GM21619 (cell line): Measurements from ENCODE around the gene RASSF8.

ENCODE experiments used
- ATAC-seq: cut with Tn5 transposase; IDR thresholded peaks from one replicate; pipeline ENCODE4 v1.9.1; 2021; ENCODE audit not compliant: unreplicated experiment

RASSF8 gene

DNA sequence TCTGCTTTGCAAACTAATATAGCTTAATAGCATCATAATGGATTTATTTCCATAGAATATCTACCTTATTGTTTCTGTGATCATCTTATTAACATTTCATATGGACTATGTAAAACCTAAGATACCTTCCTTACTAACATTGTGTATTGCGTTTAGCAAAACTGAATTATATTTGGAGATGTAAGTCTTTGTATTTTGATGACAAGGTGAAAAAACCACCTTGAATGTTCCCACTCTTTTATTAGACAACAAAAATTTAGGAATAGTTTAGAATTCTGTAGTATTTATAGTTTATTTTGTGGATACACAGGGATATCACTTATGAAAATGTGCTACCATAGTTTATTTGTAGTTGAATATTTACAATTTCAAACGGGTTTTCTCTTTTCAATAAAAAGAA lies 32.0 kb downstream of the RASSF8 start:
- ATAC-seq: no peak

DNA sequence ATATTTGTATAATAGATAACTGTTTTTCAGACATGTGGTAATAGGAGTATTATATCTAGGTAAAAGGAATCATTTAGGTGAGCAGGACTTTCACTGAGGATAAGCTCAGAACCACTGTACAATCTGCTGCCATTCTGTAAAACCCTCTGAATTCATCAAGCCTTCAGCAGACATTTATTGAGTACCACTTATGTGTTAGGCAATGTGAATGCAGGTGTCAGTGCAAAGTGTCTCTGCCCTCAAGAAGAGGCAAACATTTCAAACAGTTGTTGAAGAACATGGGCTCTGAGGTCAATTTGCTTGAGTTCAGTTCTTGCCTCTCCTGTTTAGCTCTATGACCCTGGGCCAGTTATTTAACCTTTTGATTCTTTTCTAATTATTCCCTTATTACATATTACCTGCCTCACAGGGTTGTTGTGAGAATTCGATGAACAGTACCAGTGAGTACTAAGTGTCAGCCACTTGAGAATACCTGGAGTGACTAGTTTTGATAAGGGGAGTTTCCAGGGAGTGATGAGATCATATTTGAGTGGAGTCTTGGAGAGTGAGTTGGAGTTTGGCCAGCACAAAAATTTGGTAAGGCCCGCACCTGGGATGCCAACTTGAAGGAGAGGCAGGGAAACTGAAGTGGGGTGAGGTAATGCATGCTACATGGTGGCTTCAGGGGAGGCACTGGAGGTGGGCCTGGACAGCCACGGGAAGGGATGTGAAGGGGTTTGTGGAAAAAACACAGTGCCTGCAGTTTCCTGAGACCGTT lies 33.7 kb downstream of the RASSF8 start:
- no peak for ATAC-seq

DNA sequence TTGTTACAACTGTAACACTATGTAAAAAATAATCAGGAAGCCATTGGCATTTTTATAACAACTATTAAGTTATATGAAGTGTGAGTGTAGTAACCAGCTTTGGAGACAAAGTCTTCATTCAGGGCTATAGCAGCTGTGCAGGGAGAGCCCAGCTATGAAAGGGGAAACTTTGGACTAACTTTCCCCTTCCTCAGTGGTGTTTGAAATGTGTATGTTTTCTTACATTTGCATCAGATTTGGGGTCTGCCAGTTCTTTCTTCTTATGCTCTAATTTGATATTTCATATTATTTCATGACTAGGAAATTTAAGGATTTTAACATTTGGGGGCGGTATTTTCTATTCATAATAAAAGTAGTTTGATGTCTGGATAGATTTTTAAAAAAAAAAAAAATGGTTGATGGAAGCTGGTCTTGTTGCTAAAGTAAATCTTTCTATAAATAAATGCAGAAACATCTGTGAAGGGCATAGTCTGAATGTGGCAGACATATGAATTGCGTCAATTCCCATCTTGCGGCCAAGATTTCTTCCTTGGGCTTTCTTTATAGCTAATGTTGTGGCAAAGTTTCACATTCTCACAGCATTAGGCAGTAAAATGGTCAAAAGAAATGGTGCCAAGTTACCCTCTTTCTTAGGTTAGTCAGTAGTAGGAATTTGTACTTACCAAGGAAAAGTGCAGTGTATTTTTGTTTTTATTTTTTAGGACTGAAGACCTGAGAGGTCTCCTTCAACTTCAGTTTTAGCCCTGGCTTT lies 35.6 kb downstream of the RASSF8 start:
- no peak for ATAC-seq

DNA sequence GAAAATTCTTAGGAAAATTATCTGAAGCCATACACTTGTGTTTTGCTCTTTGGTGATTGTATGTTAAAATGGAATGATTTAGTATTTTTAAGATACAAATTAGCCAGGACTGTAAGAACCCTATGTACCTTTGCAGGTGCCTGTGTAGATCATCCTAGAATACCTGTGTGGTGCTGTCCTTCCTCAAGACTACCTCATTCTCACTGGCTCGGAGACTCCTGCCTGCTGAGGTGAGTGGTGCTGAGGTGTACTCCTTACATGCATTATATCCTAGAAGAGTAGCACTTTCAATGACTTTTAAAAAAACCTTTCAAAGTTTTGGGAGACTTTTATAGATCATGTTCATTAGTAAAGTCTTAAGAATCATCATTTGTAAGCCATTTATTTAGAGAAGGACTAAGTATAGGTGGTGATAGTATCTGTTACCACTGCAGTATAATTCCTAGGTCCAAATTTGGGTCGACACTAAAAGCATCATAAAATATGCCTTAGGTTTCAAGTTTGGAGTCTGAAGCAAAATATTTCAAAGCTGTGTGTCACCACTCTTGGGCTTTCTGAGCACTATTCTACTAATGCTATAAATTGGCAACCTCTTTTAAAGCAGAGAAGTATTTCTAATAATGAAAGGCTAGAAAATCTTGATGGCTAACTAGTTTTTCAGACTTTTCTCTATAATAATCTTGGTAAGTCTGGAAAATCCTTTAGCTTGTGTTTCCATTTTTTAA lies 36.6 kb downstream of the RASSF8 start:
- no peak for ATAC-seq

DNA sequence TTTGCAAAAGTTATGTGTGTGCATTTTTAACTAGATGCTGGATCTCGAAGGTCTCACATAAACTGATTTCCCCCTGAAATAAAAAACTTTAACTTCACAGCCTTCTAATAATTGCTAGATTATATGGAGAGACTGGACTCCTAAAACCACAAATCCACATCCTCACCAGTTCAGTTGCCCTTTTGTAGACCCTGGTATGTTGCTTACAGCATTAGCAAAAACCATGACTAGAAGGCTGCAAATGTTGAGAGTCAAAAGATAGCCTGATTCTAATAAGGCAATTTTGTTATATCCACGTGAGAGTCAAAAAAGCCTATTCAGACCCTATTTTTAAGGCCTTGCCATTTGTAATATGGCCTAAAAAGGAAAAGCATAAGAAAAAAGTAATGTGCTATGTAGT lies 37.4 kb downstream of the RASSF8 start:
- no peak for ATAC-seq

DNA sequence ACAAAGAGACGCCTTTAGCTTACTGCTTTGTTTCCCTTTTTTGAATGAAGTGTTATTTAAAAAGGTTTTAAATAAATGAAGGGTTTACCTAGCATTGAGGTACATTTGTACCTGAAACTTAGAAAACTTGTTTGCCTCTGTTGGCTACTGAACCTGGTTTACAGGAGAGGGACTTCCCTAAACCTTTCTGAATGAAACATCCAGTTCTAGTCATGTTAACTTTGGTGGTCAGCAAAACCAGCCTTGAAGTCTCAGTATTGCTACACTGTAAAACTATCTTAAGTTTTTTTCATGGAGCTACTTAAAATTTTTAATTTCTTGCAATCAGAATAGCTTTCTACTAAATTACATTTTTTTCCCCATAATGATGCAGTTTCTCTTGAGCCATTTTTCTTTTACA lies 38.2 kb downstream of the RASSF8 start:
- ATAC-seq: no peak

DNA sequence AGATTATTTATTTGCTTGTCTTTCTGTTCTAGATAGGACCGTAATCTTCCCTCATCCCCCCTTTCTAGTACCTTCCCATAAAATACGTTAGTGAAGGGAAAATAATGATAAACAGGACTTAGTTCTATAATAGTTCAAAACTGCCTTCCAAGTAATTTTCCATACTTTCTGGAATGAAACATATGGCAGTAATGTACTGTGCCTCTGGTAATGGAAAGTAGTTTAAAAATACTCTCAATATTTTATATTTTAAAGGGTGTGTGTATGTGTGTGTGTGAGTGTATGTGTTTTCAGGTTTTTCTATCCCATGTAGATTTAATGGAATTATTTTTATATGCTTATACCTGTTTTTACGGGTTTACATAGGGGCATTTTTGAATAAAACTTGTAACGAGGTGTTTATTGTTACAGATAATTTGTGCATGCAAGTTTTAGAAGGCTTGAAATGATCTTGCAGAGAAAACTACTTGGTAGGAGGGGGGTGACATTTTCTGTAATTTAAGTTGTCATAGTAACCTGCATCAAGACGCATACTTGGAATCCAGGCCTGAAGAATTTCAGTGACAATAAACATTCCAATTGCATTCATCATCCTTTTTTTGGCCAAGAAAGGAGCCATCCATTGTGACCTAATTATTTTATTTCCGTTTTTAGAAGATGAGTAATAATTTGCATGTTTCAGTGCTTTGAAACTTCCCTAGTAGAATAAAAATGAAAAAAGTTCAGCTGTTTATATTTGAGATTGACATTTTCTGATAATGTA lies 38.9 kb downstream of the RASSF8 start:
- ATAC-seq: no peak

DNA sequence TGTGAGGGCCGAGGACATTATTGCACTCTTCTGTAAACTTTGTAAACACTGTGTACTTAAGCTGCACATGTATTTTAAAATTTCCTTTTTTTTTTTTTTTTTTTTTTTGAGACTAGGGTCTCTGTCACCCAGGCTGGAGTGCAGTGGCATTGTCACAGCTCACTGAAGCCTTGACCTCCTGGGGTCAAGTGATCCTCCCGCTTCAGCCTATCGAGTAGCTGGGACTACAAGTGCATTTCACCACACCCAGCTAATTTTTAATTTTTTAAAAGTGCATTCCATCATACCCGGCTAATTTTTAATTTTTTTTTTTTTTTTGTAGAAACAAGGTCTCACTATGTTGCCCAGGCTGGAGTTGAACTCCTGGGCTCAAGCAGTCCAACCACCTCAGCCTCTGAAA lies 42.4 kb downstream of the RASSF8 start:
- ATAC-seq: no peak

DNA sequence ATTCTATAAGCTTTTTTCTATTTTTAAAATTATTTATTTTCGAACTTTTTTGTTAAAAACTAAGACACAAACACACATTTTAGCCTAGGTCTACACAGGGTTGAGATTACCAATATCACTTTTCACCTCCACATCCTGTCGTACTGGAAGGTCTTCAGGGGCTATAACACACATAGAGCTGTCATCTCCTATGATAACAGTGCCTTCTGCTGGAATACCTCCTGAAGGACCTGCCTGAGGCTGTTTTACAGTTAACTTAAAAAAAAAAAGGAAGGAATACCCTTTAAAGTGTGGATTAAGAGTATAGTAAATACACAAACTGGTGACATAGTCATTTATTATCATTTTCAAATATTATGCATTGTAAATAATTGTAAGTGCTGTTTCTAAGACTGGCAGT lies 43.0 kb downstream of the RASSF8 start:
- ATAC-seq: no peak

DNA sequence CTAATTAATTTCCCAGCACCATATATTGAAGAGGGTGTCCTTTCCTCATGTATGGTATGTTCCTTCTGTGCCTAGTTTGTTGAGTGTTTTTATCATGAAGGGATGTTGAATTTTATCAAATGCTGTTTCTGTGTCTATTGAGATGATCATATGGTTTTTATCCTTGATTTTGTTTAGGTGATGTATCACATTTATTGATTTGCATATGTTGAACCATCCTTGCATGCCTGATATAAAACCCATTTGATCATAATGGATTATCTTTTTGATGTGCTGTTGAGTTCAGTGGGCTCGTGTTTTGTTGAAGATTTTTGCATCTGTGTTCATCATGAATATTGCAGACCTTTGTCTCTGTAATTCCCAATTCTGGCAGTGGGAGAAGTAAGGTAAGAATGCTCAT lies 44.6 kb downstream of the RASSF8 start:
- no peak for ATAC-seq

DNA sequence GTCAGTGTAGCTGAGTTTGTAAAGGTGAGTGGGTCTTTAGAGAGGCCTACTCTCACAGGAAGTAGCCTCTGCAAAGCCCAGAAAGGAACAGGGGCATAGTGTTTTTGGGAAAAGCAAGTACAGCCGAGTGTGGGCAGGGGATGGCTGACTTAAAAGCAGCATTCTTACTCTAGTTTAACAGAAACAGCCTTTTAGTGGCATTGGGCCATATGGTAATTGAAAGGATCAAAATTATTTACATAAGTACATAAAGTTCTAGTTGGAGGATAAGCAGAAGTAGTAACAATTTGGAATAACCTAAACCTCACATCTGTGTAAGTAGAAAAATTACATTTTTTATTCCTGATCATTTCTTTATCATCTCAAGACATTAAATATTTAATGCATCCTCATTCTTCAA lies 49.1 kb downstream of the RASSF8 start:
- ATAC-seq: no peak

DNA sequence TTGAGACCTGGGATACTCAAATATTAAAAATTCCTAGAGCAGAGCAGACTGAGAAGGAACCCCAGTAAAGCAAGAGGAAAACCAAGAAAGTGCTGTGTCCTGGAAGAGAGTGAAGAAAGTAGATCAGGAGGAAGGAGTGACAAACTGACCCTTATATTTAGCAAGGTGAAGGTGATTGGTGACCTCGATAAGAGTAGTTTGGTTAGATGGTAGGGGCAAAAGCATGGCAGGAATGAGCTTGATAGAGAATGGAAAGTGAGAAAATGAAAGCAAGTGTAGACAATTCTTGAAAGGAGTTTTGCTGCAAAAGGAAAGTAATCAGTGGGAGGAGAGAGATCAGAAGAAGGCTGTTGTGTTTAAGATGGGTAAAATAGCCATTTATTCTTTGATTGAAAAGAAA lies 51.1 kb downstream of the RASSF8 start:
- no peak for ATAC-seq

DNA sequence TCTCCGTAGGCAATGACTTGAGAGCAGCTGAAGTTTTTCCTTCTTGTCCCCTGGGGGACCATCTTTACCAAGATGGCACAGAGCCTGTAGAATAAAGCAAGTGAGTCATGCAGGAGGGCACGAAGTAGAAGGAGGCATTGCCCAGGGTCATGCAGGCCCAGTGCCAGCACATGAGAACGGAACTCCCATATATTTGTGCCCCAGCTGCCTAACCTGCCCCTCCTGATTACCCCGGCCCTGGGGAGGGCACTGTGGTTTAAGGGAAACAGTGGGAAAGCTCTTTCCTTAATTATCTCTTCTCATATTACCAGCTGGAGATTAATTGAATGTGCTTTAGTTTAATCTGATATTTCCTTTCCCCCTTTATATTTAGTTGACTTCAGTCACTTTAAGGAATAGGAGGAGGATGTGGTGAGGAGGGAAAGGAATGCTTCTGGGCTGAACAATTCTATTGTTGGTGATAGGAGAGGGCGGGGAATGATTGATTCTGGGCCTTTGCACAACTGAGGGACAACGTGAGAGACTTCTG lies 51.9 kb downstream of the RASSF8 start:
- ATAC-seq: no peak

DNA sequence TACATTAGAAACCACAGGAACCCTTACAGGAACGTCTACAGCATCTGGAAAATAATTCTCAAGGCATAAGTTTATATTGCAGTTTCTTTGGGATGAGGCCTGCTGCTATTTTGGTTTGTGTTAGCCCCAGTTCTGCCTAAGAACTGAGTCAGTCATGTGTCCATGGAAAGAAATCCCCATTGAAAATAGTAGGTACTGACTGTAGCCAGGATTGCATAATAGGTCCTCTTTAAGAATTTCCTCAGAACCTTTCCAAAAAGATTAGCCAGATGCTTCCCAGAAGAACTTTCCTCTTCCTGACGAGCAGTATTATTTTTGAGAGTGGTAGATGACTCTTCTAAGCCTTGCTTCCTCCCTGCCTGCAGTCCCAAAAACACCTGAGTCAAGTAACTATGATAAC lies 52.6 kb downstream of the RASSF8 start:
- ATAC-seq: no peak

DNA sequence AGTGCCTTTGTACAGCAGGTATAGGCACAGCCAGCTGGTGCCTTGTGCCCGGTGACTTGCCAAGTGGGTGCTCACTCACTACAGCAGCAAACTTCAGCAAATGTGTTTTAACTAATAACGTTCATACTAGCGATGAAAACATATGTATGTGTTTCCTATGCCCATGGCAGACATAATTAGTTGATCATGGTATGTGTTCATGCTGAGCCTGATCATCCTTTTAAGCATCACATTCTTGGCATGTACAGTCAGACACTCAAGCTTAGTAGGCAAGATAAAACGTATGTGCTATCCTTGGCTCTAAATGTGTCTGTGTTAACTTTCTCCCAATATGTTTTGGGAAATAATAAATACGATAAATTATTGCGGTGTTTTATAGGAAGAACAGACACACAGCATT lies 55.6 kb downstream of the RASSF8 start:
- ATAC-seq: no peak

DNA sequence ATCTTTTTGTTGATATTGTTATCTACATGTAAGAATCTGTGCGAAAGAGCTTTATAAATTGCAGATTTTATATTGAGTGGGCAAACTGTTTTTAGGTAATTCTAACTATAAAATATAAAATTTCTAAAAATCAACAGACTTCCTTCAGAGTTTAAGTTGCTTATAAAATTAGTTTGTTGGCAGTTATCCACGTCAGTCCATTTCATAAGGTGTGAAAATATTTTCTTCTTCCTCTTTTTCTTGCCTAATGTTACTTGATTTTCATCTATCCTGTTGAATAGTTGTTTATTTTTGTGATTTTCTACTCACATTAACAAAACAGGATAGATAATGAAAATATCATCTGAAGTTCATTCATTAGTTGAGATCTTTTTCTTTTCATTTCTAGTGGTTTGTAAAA lies 58.0 kb downstream of the RASSF8 start:
- ATAC-seq: no peak

DNA sequence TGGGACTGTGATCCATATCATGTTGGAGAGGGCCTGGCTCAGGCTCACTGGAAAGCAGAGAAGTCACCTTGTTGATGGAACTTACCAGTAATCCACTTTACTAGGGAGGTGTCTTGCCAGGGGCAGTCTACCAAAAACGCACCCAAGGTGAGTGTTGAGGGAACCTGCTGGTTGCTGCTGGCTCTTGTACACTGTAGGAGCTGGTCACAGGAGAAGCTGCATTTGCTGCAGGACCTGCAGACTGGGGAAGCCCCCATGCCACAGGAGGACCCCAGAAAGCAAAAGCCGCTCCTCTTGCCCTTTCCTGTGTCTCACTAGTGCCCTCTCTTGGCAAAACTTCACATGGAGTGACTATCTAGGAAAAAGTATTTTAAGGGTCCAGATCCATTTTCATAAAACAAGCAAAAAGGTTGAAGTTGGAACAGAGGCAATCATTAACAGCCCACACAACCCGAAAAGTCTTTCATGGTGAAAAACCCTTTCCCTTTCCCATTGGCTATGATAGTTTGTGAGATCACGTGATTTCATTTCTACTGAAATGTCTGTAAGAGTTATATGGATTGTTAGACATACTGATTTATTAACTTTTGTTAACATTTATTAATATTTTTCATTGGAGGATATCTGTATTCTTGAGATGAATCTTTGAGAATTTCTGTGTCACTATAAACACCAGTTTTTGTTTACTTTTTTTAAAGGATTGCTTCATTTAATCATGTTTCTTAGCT lies 59.2 kb downstream of the RASSF8 start:
- no peak for ATAC-seq

DNA sequence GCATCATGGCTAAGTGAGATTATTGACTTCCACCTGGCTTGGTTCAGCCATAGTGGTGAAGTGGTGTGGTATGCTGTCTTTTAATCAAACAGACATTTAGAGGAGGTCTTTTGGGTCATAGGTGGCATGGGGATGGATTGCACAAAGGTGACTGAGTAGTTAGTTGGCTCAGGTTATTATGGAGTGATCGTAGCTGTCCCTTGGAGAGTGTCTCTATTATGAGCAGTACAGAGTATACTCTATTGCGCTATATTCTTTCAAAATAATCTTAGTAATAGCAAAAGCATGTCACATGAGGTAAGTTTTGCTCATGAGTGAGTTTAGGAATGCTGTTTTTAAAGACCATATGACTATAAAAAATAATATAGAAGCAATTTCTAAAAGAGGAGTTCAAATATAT lies 60.4 kb downstream of the RASSF8 start:
- no peak for ATAC-seq

DNA sequence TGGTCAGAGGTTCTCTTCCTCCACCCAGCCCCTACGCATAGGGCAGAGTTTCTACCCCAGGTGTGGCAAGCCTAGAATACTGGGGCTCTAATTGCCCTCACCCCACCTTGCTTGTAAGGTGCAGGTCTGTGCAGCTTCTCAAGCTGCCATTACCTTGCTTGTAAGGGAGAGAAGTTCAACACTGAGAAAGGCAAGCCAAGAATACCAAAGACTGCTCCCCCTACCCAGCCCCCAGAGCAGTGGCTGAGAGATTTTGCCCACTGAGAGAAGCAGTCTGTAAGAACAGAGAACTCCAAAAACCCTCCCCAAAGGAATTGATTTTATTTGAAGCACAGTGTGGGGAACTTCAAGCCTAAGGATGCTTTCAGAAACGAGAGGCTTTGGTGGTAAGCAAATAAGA lies 63.1 kb downstream of the RASSF8 start:
- no peak for ATAC-seq

DNA sequence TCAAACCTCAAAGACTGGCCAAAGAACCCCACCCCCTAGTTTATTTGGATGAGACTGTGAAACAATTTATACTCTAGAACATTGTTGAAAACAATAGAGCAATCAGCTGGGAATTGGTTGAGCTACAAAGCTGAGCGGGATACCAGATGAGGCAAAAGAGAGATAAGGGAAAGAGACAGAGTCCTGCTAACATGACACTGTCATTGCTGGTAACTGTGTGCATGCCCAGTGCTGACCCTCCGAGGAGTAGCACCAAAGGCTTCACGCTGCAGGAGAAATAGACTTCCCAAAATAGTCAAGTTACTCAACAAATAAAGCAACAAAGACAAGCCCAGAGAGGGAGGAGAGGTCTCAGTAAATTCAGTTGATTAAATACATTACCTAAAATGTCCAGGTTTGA lies 63.6 kb downstream of the RASSF8 start:
- ATAC-seq: no peak
